VCaP (cell line): ENCODE results near the gene RING1.

ENCODE experiments used
- H3K27ac ChIP-seq: fragments of 450-650 bp; 2 replicates; pipeline ENCODE4 v1.5.1; 2017
- TF ChIP-seq, protein P1 (sequence below): fragments of 450-650 bp; conservative IDR thresholded peaks from 2 replicates; pipeline ENCODE4 v1.5.1; 2017; ENCODE audit warnings: mild to moderate bottlenecking, moderate library complexity

RING1 gene

DNA sequence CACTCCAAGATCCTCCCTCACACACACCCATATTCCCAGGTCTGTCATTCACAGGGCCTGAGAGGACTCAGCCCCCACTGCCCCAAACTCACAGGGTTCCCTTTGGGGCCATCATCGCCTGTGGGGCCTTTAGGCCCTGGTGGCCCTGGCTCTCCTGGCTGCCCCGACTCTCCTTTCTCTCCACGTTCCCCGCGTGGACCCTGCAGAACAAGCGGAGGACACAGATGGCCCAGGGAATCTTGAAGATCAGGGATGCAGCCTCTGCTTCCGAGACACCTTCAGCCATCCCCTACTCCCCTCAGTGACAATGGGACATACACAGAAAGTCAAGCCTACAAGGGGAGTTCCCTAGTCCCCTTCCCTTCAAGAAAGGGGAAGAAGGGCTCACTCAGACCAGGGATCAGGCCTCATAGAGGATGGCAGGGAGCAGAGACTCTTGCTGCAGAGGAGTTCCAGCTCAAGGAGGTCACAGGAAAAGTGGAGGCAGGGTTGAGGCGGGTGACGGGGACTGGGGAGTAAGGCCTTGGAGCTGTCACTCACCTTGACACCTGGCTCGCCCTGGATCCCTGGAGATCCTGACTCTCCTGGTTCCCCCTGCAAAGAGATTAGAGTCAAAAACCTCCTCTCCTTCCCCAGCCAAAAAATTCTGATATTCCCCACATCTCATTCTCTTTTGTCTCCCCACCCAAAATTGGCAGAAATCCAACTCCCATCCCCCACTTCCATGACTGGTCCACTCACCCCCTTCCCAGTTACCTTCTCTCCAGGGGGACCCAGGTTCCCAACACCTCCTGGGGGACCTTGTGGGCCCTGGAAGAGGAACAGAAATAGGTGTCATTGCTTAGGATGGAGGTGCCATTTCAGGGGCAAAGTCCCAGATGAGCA lies 38.8 kb upstream of the RING1 start:
- no peak overlapping the region for H3K27ac ChIP-seq

GRCh38 chr6:33170176-33171015 lies 37.9 kb upstream of the RING1 start:
- TF ChIP-seq, protein P1, sequence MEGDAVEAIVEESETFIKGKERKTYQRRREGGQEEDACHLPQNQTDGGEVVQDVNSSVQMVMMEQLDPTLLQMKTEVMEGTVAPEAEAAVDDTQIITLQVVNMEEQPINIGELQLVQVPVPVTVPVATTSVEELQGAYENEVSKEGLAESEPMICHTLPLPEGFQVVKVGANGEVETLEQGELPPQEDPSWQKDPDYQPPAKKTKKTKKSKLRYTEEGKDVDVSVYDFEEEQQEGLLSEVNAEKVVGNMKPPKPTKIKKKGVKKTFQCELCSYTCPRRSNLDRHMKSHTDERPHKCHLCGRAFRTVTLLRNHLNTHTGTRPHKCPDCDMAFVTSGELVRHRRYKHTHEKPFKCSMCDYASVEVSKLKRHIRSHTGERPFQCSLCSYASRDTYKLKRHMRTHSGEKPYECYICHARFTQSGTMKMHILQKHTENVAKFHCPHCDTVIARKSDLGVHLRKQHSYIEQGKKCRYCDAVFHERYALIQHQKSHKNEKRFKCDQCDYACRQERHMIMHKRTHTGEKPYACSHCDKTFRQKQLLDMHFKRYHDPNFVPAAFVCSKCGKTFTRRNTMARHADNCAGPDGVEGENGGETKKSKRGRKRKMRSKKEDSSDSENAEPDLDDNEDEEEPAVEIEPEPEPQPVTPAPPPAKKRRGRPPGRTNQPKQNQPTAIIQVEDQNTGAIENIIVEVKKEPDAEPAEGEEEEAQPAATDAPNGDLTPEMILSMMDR: no peak
- H3K27ac ChIP-seq: no peak overlapping the region

More for the DNA sequence above, 38.8 kb upstream of the RING1 start:
- TF ChIP-seq, protein P1: no peak

- TF ChIP-seq, protein P1: no peak
- no peak overlapping the region for H3K27ac ChIP-seq
Measured at GRCh38 chr6:33171016-33171879, 37.1 kb upstream of the RING1 start.

DNA sequence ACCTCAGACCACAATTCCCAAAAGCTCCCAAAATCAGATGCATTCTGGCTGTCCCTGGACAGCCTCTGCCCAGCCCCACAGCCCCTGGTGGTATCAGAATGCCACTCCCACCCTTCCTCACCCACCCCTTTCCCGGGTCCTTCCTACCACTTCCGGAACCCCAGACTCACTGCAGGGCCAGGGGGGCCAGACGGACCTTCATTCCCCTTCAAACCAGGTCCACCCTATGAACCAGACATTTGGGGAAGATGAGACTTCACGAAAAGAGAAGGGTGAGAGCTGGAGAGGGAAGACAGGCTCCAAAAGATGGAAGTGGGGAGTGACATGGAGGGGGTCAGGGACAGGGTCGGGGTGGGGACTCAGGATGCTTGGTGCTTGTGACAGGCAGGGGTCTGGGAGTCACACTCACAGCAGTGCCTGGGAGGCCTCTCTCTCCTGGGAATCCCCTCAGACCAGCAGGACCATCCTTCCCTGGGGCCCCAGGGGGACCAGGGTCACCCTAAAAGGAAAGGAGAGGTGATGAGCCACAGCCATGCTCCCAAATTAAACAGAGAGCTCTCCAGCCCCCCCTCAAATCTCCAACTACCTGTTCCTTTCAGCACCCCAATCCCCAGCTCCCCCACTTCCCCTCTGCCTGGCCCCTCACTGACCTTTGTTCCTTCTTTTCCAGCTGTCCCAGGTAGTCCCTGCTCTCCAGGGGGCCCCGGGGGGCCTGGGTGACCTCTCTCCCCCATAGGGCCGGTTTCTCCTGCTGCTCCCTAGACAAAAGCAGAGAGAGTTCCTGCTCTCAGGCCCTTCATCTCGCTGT lies 36.2 kb upstream of the RING1 start:
- TF ChIP-seq, protein P1: no peak

DNA sequence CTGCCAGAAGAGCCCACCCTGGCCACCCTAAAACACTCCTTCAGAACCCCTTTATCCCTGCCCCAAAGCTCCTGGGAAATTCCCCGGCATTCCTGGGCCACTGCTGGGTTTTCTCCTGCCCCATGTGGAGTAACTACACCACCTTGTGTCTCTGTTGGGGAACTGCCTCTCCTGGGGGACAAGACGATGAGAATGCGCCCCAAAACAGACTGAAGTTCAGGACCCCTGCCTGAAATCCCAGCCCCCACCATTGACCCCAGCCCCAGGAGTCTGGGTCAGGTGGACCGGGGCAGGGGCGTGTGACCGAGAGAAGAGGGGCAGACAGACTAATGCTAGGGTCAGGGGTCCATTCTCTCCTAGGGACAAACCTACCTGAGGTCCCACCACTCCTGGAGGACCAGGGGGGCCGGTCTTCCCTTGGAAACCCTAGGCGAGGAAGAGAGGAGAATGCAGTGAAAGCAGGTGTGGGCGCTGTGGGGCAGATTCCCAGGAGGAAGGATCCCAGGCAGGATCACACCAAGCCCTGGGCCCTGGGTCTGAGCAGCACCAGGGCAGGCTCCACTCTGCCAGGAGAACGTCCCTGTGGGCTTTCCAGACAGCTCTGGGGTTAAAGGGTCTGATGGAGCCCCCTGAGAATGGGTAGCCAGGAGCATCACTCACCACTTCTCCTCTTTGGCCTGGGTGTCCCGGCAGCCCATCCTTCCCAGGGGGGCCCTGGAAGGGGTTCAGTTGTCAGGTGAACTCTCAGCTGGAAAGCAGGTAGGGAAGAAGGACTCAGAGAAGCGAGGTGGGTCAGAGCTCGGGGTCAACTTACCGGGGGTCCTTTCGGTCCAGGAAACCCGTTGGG lies 35.4 kb upstream of the RING1 start:
- H3K27ac ChIP-seq: no peak overlapping the region
- TF ChIP-seq, protein P1: peak; percentile 58

More for the DNA sequence above, 36.2 kb upstream of the RING1 start:
- no peak overlapping the region for H3K27ac ChIP-seq
